Measurements from ENCODE around the gene PAQR8.

DNA sequence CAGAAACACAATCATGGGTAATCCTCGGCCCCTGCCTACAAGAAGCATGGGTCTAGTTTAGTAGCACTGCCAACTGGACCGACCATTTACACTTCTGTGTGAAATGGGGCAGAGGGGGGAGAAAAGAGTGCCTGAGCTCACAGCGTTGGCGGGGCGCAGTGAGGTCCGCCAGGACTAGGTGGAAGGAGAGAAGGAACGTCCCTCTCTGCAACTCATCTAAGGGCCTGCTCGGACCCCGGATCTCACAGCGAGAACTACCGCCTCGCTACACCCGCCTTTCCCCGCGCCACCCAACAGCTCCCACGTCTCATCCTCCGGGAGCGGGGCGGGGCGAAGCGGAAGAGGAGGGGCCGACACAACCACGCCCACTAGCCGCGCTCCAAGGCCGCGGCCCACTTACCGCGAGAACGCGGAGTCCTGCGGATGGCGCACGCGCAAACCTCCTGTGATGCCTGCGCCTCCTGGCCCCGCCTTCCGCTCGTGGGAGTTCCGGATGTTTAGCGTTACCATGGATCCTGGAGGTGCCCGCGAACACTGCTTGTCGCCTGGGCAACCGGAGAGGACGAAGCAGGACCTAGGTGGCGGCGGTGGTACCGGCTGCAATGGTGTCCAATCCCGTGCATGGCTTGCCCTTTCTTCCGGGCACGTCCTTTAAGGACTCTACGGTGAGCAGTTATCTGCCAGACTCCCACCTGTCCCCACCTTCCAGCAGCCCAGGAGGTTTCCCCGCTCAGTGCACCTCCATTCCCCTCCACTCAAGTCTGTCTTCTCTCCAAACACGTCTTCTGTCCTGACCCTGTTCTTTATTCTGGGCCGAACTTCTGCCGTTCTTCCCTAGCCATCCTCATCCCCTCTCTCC, 58.1 kb downstream of the PAQR8 start, which contains the start of gene EFHC1:
- TF ChIP-seq, protein P1, sequence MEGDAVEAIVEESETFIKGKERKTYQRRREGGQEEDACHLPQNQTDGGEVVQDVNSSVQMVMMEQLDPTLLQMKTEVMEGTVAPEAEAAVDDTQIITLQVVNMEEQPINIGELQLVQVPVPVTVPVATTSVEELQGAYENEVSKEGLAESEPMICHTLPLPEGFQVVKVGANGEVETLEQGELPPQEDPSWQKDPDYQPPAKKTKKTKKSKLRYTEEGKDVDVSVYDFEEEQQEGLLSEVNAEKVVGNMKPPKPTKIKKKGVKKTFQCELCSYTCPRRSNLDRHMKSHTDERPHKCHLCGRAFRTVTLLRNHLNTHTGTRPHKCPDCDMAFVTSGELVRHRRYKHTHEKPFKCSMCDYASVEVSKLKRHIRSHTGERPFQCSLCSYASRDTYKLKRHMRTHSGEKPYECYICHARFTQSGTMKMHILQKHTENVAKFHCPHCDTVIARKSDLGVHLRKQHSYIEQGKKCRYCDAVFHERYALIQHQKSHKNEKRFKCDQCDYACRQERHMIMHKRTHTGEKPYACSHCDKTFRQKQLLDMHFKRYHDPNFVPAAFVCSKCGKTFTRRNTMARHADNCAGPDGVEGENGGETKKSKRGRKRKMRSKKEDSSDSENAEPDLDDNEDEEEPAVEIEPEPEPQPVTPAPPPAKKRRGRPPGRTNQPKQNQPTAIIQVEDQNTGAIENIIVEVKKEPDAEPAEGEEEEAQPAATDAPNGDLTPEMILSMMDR (IDR thresholded peaks at IDR 0.05; ENCODE audit: insufficient read depth, low read length, poor library complexity, severe bottlenecking) = no peak
- no peak for TF ChIP-seq EZH2phosphoT487 (conservative IDR thresholded peaks at IDR 0.05; ENCODE audit: low read length)
